Endothelial cell of umbilical vein (primary cell): ENCODE results near the gene ABI3BP. TPM values are rescaled to one million over a fixed set of nuclear protein-coding genes. Genes with fewer than 3 reads are reported as not detected.

Experiments used
- BruUV-seq: library from RNA; stranded (reverse); fragments of 400-500 nt; replicated peaks from 2 replicates; lab custom pipeline; 2021; lab: Mats Ljungman, UMichigan
- CTCF ChIA-PET: fragments of 300-600, 350-600 bp; sonication (Branson Sonifier 250); formaldehyde crosslinking; loops from one replicate; lab custom pipeline; 2021; ENCODE audit warnings: antibody characterized with exemption, inconsistent platforms; lab: Charles Lee
- POLR2A ChIA-PET: fragments of 300-600, 350-600 bp; sonication (Branson Sonifier 250); formaldehyde crosslinking; loops from one replicate; lab custom pipeline; 2021; ENCODE audit warnings: antibody characterized with exemption, inconsistent platforms; lab: Charles Lee
- DNase-seq: peaks from one replicate; pipeline ENCODE4 v3.0.0-alpha.2; 2011; ENCODE audit warnings: low read depth, low spot score
- FAIRE-seq: peaks from 2 replicates; lab custom pipeline; 2011; peaks lifted over from hg19 to GRCh38; lab: Jason Lieb, UNC
- H2AFZ ChIP-seq: 2 replicates; pipeline ENCODE4 v1.6.0; 2012; ENCODE audit warnings: low read depth, low read length, control low read depth, inconsistent platforms
- H3K27ac ChIP-seq: 2 replicates; pipeline ENCODE4 v1.5.1; 2011; ENCODE audit warnings: low read depth, mild to moderate bottlenecking, control low read depth, low read length, moderate library complexity; ENCODE audit not compliant: insufficient read depth
- H3K27me3 ChIP-seq, 2 experiments: 2 replicates each; pipeline versions ENCODE4 v1.6.0 to v1.6.1; 2011; ENCODE audit warnings: low read length in 2 of 2, mixed read lengths in 1 of 2; ENCODE audit not compliant: control insufficient read depth in 2 of 2, insufficient read depth in 2 of 2
- H3K36me3 ChIP-seq, 2 experiments: 2 replicates in 1 of 2; 3 replicates in 1 of 2; pipeline ENCODE4 v1.5.1; 2011; ENCODE audit warnings: low read length in 2 of 2, mild to moderate bottlenecking in 1 of 2, moderate library complexity in 1 of 2; ENCODE audit not compliant: control insufficient read depth in 2 of 2, insufficient read depth in 2 of 2; ENCODE audit errors: extremely low read depth in 1 of 2
- H3K4me1 ChIP-seq: 3 replicates; pipeline ENCODE4 v1.5.1; 2011; ENCODE audit warnings: mild to moderate bottlenecking, low read length; ENCODE audit not compliant: control insufficient read depth, insufficient read depth; ENCODE audit errors: extremely low read depth
- H3K4me2 ChIP-seq: 2 replicates; pipeline ENCODE4 v1.6.1; 2011; ENCODE audit warnings: low read length, control low read depth, mixed read lengths; ENCODE audit not compliant: insufficient read depth
- H3K4me3 ChIP-seq, 3 experiments: fragments of 200-600 bp in 1 of 3; sonication (generic), shearing (Covaris generic) in 1 of 3; replicated peaks in 1 of 3; 2 replicates each; pipeline ENCODE4 v1.5.1; 2011 to 2016; ENCODE audit warnings: control low read depth in 3 of 3, low read length in 3 of 3, mild to moderate bottlenecking in 2 of 3, inconsistent platforms in 1 of 3, low read depth in 1 of 3, moderate library complexity in 1 of 3; ENCODE audit not compliant: insufficient read depth in 1 of 3
- H3K79me2 ChIP-seq: 2 replicates; pipeline ENCODE4 v1.6.0; 2012; ENCODE audit warnings: low read length, inconsistent platforms; ENCODE audit not compliant: control insufficient read depth, insufficient read depth
- H3K9ac ChIP-seq: replicated peaks from 2 replicates; pipeline ENCODE3; 2011; ENCODE audit warnings: low read length, control low read depth; ENCODE audit not compliant: insufficient read depth; ENCODE audit errors: extremely low read depth
- H3K9me1 ChIP-seq: replicated peaks from 3 replicates; pipeline ENCODE4 v1.6.0; 2011; ENCODE audit warnings: mild to moderate bottlenecking, low read length; ENCODE audit not compliant: control insufficient read depth, insufficient read depth; ENCODE audit errors: extremely low read depth
- H3K9me3 ChIP-seq: replicated peaks from 2 replicates; pipeline ENCODE4 v1.5.1; 2012; ENCODE audit warnings: low read length, inconsistent platforms; ENCODE audit not compliant: control insufficient read depth, insufficient read depth
- H4K20me1 ChIP-seq: replicated peaks from 2 replicates; pipeline ENCODE3; 2011; ENCODE audit warnings: mild to moderate bottlenecking, low read length; ENCODE audit not compliant: control insufficient read depth, insufficient read depth; ENCODE audit errors: extremely low read depth
- EZH2 ChIP-seq: IDR thresholded peaks from 2 replicates; pipeline ENCODE4 v1.6.1; 2012; ENCODE audit warnings: borderline replicate concordance, low read depth, mild to moderate bottlenecking, moderate library complexity, low read length, inconsistent platforms; ENCODE audit not compliant: severe bottlenecking
- FOS ChIP-seq: IDR thresholded peaks from 2 replicates; pipeline ENCODE4 v1.6.1; 2011; ENCODE audit warnings: mild to moderate bottlenecking, low read length, moderate library complexity, borderline replicate concordance; ENCODE audit not compliant: insufficient read depth
- GATA2 ChIP-seq: IDR thresholded peaks from 2 replicates; pipeline ENCODE4 v1.7.0; 2011; ENCODE audit warnings: low read depth, mild to moderate bottlenecking, moderate library complexity, mixed read lengths, low read length; ENCODE audit not compliant: insufficient read length, insufficient read depth
- JUN ChIP-seq: IDR thresholded peaks from 2 replicates; pipeline ENCODE4 v1.6.1; 2011; ENCODE audit warnings: borderline replicate concordance, low read depth; ENCODE audit not compliant: insufficient read length, insufficient read depth
- MAX ChIP-seq: IDR thresholded peaks from 2 replicates; pipeline ENCODE4 v1.6.1; 2011; ENCODE audit not compliant: insufficient read depth, insufficient read length
- MYC ChIP-seq: IDR thresholded peaks from one replicate; pipeline ENCODE4 v1.6.1; 2011; ENCODE audit warnings: mild to moderate bottlenecking, low read depth, low read length
- POLR2A ChIP-seq: IDR thresholded peaks from 2 replicates; pipeline ENCODE4 v1.6.1; 2012; ENCODE audit warnings: low read depth, mild to moderate bottlenecking, control low read depth, low read length
- POLR2AphosphoS5 ChIP-seq: IDR thresholded peaks from 2 replicates; pipeline ENCODE4 v1.6.1; 2012; ENCODE audit warnings: low read depth, mild to moderate bottlenecking, control low read depth, low read length, moderate library complexity; ENCODE audit not compliant: insufficient read depth
- dilution Hi-C: fragments of 300-500 bp; cut with MboI; formaldehyde crosslinking; loops from one replicate; pipeline ENCODE4 v1.15.0; 2019; ENCODE audit warnings: low sequenced_read_pairs; ENCODE audit not compliant: extremely low pct_ligation_motif_present
- intact Hi-C: fragments of 100-400 bp; cut with micrococcal nuclease; formaldehyde crosslinking; loops from one replicate; pipeline ENCODE4 v1.10.0; 2022
- polyA plus RNA-seq, 4 experiments: library from polyadenylated mRNA; depleted of rRNA in 3 of 4; stranded (reverse) in 3 of 4; unstranded in 1 of 4; fragments of >200 nt; gene quantifications; 2 replicates each; pipeline versions ENCODE4 v1.2.1 to v1.2.3, GENCODE V29; 2011 to 2012; ENCODE audit warnings: missing spikeins in 1 of 4
- total RNA-seq: library from RNA; stranded (reverse); gene quantifications from 2 replicates; pipeline ENCODE4 v1.2.3, GENCODE V29; 2021
- TF ChIP-seq, protein P1 (sequence below), 2 donors: IDR thresholded peaks; 1 replicate in 1 of 2; 2 replicates in 1 of 2; pipeline ENCODE4 v1.5.1; 2011; ENCODE audit warnings: low read length in 2 of 2, mild to moderate bottlenecking in 2 of 2, moderate library complexity in 2 of 2, control low read depth in 1 of 2, inconsistent platforms in 1 of 2, low read depth in 1 of 2; ENCODE audit not compliant: insufficient read depth in 1 of 2; ENCODE audit errors: extremely low read depth in 1 of 2

Gene ABI3BP
- total and polyA plus RNA-seq, 2 donors (not counting 3 experiments of a cell fraction or from before 2014, with no cell fraction given) = 78.1 to 106 TPM

- ChIA-PET CTCF (no interaction called here), POLR2A (no interaction called here)
- no peak overlapping the region for H3K9ac ChIP-seq
- no peak overlapping the region for H3K4me2 ChIP-seq
- H3K27me3 ChIP-seq = no peaks in the 10 kb centered on the region
- TF ChIP-seq MAX (no peak), MYC (no peak), EZH2 (no peak), JUN (no peak), GATA2 (no peak), POLR2AphosphoS5 (no peak), FOS (no peak), POLR2A (no peak)
- TF ChIP-seq, protein P1, sequence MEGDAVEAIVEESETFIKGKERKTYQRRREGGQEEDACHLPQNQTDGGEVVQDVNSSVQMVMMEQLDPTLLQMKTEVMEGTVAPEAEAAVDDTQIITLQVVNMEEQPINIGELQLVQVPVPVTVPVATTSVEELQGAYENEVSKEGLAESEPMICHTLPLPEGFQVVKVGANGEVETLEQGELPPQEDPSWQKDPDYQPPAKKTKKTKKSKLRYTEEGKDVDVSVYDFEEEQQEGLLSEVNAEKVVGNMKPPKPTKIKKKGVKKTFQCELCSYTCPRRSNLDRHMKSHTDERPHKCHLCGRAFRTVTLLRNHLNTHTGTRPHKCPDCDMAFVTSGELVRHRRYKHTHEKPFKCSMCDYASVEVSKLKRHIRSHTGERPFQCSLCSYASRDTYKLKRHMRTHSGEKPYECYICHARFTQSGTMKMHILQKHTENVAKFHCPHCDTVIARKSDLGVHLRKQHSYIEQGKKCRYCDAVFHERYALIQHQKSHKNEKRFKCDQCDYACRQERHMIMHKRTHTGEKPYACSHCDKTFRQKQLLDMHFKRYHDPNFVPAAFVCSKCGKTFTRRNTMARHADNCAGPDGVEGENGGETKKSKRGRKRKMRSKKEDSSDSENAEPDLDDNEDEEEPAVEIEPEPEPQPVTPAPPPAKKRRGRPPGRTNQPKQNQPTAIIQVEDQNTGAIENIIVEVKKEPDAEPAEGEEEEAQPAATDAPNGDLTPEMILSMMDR (IDR thresholded peaks at IDR 0.05; ENCODE audit: extremely low read depth in 1 of 2, insufficient read depth in 1 of 2, low read depth in 1 of 2, low read length in 2 of 2) = no peak
- no peaks in the 10 kb centered on the region for H3K79me2 ChIP-seq
- no peak overlapping the region for H2AFZ ChIP-seq
- no peak overlapping the region for H3K4me3 ChIP-seq
- no TSS peak for BruUV-seq
- H3K4me1 ChIP-seq = no peaks in the 10 kb centered on the region
- no peaks in the 10 kb centered on the region for H3K36me3 ChIP-seq
- no peaks in the 10 kb centered on the region for H3K9me1 ChIP-seq
- H3K9me3 ChIP-seq = no peaks in the 10 kb centered on the region
- no peak for DNase-seq
- H4K20me1 ChIP-seq = no peaks in the 10 kb centered on the region
- intact Hi-C loops = no loop called here
- H3K27ac ChIP-seq = no peak overlapping the region
- dilution Hi-C loops = no loop called here
- FAIRE-seq = no peak
Observed at GRCh38 chr3:100838157-100838556, 155.1 kb downstream of the ABI3BP start.
